HEK293 (cell line): ENCODE measurements around the gene KDSR.

Source experiments
- BCL11A ChIP-seq: fragments of 450-650 bp; formaldehyde crosslinking; IDR thresholded peaks from 2 replicates; pipeline ENCODE4 v1.5.1; 2016; ENCODE audit warnings: low read depth, missing biosample characterization, missing genetic modification characterization
- FEZF1 ChIP-seq: fragments of 450-650 bp; formaldehyde crosslinking; IDR thresholded peaks from 2 replicates; pipeline ENCODE4 v1.5.1; 2016; ENCODE audit warnings: missing biosample characterization, missing genetic modification characterization
- OSR2 ChIP-seq: fragments of 450-650 bp; formaldehyde crosslinking; IDR thresholded peaks from 2 replicates; pipeline ENCODE4 v1.5.1; 2016; ENCODE audit warnings: missing biosample characterization, missing genetic modification characterization
- ZBTB21 ChIP-seq: fragments of 450-650 bp; formaldehyde crosslinking; IDR thresholded peaks from 2 replicates; pipeline ENCODE4 v1.5.1; 2017; ENCODE audit warnings: missing biosample characterization, missing genetic modification characterization
- ZFP37 ChIP-seq: fragments of 450-650 bp; formaldehyde crosslinking; IDR thresholded peaks from 2 replicates; pipeline ENCODE4 v1.5.1; 2016; ENCODE audit warnings: missing biosample characterization, missing genetic modification characterization
- ZIC2 ChIP-seq: fragments of 450-650 bp; formaldehyde crosslinking; IDR thresholded peaks from 2 replicates; pipeline ENCODE4 v1.5.1; 2016; ENCODE audit warnings: missing biosample characterization, missing genetic modification characterization
- ZNF169 ChIP-seq: fragments of 450-650 bp; formaldehyde crosslinking; IDR thresholded peaks from 2 replicates; pipeline ENCODE4 v1.5.1; 2016; ENCODE audit warnings: missing biosample characterization, missing genetic modification characterization
- ZNF175 ChIP-seq: fragments of 450-650 bp; formaldehyde crosslinking; IDR thresholded peaks from 2 replicates; pipeline ENCODE4 v1.5.1; 2016; ENCODE audit warnings: missing biosample characterization, missing genetic modification characterization
- ZNF19 ChIP-seq: fragments of 450-650 bp; formaldehyde crosslinking; IDR thresholded peaks from 2 replicates; pipeline ENCODE4; 2016; ENCODE audit warnings: missing biosample characterization, missing genetic modification characterization, low read depth
- ZNF2 ChIP-seq: fragments of 450-650 bp; formaldehyde crosslinking; IDR thresholded peaks from 2 replicates; pipeline ENCODE4 v1.5.1; 2016; ENCODE audit warnings: missing biosample characterization, missing genetic modification characterization
- ZNF335 ChIP-seq: fragments of 450-650 bp; formaldehyde crosslinking; conservative IDR thresholded peaks from 2 replicates; pipeline ENCODE4 v1.5.1; 2016; ENCODE audit warnings: missing biosample characterization, missing genetic modification characterization
- ZNF433 ChIP-seq: fragments of 450-650 bp; formaldehyde crosslinking; IDR thresholded peaks from 2 replicates; pipeline ENCODE4 v1.5.1; 2016; ENCODE audit warnings: missing biosample characterization, missing genetic modification characterization, low read depth
- ZNF555 ChIP-seq: fragments of 450-650 bp; formaldehyde crosslinking; conservative IDR thresholded peaks from 2 replicates; pipeline ENCODE4 v1.5.1; 2017; ENCODE audit warnings: missing biosample characterization, mild to moderate bottlenecking, missing genetic modification characterization, inconsistent platforms
- ZNF76 ChIP-seq: fragments of 450-650 bp; formaldehyde crosslinking; IDR thresholded peaks from 2 replicates; pipeline ENCODE4; 2016; ENCODE audit warnings: low read depth, missing biosample characterization, missing genetic modification characterization, borderline replicate concordance
- TF ChIP-seq, protein P1 (sequence below): fragments of 450-650 bp; formaldehyde crosslinking; IDR thresholded peaks from 2 replicates; pipeline ENCODE4 v1.5.1; 2017; ENCODE audit warnings: missing biosample characterization, missing genetic modification characterization
- TF ChIP-seq, protein P2 (sequence below): fragments of 450-650 bp; formaldehyde crosslinking; IDR thresholded peaks from 2 replicates; pipeline ENCODE4 v1.5.1; 2016; ENCODE audit warnings: missing biosample characterization, missing genetic modification characterization
- TF ChIP-seq, protein P3 (sequence below): fragments of 450-650 bp; formaldehyde crosslinking; IDR thresholded peaks from 2 replicates; pipeline ENCODE4 v1.5.1; 2016; ENCODE audit warnings: missing biosample characterization, missing genetic modification characterization
- TF ChIP-seq, protein P4 (sequence below): fragments of 450-650 bp; formaldehyde crosslinking; IDR thresholded peaks from 2 replicates; pipeline ENCODE4 v1.5.1; 2016; ENCODE audit warnings: missing biosample characterization, missing genetic modification characterization
- TF ChIP-seq, protein P5 (sequence below): fragments of 450-650 bp; formaldehyde crosslinking; IDR thresholded peaks from 2 replicates; pipeline ENCODE4 v1.5.1; 2016; ENCODE audit warnings: missing biosample characterization, missing genetic modification characterization
- TF ChIP-seq, protein P6 (sequence below): fragments of 450-650 bp; formaldehyde crosslinking; IDR thresholded peaks from 2 replicates; pipeline ENCODE4 v1.5.1; 2017; ENCODE audit warnings: missing biosample characterization, missing genetic modification characterization
- TF ChIP-seq, protein P7 (sequence below): fragments of 450-650 bp; formaldehyde crosslinking; conservative IDR thresholded peaks from 2 replicates; pipeline ENCODE4 v1.5.1; 2016; ENCODE audit warnings: low read depth, missing biosample characterization, missing genetic modification characterization

KDSR gene

DNA sequence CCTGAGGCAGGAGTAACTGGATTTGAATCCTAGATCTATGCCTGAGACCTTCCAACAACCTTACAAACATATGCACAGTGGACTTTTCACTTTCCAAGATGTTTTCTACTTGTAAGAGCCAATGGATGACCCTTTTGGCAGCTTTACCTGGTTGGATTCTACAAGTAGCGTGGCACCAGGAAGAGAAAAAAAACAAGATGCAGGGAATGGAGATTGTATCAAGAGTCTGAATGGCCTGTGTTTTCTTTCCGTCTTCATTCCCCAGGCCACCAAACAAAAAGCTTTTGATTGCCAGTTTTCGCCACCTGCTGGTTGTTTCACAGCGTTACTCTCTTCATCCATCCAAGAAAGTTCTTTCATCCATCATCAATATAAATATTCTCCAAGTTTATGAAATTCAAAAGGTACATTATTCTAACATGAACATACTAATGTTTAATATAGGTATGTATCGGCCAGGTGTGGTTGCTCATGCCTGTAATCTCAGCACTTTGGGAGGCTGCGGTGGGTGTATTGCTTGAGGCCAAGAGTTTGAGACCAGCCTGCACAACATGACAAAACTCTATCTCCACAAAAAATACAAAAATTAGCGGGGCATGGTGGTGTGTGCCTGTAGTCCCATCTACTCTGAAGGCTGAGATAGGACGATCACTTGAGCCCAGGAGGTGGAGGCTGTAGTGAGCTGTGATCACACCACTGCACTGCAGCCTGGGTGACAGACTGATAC is 43.9 kb downstream of the KDSR start (continued):
- TF ChIP-seq, protein P1, sequence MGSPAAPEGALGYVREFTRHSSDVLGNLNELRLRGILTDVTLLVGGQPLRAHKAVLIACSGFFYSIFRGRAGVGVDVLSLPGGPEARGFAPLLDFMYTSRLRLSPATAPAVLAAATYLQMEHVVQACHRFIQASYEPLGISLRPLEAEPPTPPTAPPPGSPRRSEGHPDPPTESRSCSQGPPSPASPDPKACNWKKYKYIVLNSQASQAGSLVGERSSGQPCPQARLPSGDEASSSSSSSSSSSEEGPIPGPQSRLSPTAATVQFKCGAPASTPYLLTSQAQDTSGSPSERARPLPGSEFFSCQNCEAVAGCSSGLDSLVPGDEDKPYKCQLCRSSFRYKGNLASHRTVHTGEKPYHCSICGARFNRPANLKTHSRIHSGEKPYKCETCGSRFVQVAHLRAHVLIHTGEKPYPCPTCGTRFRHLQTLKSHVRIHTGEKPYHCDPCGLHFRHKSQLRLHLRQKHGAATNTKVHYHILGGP = no peak
- TF ChIP-seq OSR2 (tag by site-specific recombination) = no peak
- no peak for TF ChIP-seq ZNF433 (tag by site-specific recombination)
- TF ChIP-seq, protein P2, sequence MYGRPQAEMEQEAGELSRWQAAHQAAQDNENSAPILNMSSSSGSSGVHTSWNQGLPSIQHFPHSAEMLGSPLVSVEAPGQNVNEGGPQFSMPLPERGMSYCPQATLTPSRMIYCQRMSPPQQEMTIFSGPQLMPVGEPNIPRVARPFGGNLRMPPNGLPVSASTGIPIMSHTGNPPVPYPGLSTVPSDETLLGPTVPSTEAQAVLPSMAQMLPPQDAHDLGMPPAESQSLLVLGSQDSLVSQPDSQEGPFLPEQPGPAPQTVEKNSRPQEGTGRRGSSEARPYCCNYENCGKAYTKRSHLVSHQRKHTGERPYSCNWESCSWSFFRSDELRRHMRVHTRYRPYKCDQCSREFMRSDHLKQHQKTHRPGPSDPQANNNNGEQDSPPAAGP = no peak
- no peak for TF ChIP-seq ZNF2 (tag by site-specific recombination)
- TF ChIP-seq, protein P3, sequence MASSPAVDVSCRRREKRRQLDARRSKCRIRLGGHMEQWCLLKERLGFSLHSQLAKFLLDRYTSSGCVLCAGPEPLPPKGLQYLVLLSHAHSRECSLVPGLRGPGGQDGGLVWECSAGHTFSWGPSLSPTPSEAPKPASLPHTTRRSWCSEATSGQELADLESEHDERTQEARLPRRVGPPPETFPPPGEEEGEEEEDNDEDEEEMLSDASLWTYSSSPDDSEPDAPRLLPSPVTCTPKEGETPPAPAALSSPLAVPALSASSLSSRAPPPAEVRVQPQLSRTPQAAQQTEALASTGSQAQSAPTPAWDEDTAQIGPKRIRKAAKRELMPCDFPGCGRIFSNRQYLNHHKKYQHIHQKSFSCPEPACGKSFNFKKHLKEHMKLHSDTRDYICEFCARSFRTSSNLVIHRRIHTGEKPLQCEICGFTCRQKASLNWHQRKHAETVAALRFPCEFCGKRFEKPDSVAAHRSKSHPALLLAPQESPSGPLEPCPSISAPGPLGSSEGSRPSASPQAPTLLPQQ (tag by site-specific recombination) = 0 out of 2 replicates have a peak, but pooled peaks have one; percentile 28
- no peak for TF ChIP-seq FEZF1 (tag by site-specific recombination)
- TF ChIP-seq ZNF169 = no peak
- no peak for TF ChIP-seq ZNF76 (tag by site-specific recombination)
- TF ChIP-seq, protein P4, sequence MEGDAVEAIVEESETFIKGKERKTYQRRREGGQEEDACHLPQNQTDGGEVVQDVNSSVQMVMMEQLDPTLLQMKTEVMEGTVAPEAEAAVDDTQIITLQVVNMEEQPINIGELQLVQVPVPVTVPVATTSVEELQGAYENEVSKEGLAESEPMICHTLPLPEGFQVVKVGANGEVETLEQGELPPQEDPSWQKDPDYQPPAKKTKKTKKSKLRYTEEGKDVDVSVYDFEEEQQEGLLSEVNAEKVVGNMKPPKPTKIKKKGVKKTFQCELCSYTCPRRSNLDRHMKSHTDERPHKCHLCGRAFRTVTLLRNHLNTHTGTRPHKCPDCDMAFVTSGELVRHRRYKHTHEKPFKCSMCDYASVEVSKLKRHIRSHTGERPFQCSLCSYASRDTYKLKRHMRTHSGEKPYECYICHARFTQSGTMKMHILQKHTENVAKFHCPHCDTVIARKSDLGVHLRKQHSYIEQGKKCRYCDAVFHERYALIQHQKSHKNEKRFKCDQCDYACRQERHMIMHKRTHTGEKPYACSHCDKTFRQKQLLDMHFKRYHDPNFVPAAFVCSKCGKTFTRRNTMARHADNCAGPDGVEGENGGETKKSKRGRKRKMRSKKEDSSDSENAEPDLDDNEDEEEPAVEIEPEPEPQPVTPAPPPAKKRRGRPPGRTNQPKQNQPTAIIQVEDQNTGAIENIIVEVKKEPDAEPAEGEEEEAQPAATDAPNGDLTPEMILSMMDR (tag by site-specific recombination) = peak; percentile 47
- TF ChIP-seq ZNF335 (tag by site-specific recombination) = peak; percentile 54
- 0 out of 2 replicates have a peak, but pooled peaks have one; percentile 47 for TF ChIP-seq ZFP37 (tag by site-specific recombination)
- TF ChIP-seq, protein P5, sequence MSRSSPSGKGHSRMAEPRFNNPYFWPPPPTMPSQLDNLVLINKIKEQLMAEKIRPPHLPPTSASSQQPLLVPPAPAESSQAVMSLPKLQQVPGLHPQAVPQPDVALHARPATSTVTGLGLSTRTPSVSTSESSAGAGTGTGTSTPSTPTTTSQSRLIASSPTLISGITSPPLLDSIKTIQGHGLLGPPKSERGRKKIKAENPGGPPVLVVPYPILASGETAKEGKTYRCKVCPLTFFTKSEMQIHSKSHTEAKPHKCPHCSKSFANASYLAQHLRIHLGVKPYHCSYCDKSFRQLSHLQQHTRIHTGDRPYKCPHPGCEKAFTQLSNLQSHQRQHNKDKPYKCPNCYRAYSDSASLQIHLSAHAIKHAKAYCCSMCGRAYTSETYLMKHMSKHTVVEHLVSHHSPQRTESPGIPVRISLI (tag by site-specific recombination) = 0 out of 2 replicates have a peak, but pooled peaks have one; percentile 25
- TF ChIP-seq, protein P6, sequence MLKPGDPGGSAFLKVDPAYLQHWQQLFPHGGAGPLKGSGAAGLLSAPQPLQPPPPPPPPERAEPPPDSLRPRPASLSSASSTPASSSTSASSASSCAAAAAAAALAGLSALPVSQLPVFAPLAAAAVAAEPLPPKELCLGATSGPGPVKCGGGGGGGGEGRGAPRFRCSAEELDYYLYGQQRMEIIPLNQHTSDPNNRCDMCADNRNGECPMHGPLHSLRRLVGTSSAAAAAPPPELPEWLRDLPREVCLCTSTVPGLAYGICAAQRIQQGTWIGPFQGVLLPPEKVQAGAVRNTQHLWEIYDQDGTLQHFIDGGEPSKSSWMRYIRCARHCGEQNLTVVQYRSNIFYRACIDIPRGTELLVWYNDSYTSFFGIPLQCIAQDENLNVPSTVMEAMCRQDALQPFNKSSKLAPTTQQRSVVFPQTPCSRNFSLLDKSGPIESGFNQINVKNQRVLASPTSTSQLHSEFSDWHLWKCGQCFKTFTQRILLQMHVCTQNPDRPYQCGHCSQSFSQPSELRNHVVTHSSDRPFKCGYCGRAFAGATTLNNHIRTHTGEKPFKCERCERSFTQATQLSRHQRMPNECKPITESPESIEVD (tag by site-specific recombination) = no peak
- TF ChIP-seq ZNF555 (tag by site-specific recombination) = no peak
- TF ChIP-seq ZNF175 (tag by site-specific recombination) = no peak
- TF ChIP-seq ZBTB21 (tag by site-specific recombination) = no peak
- TF ChIP-seq, protein P7, sequence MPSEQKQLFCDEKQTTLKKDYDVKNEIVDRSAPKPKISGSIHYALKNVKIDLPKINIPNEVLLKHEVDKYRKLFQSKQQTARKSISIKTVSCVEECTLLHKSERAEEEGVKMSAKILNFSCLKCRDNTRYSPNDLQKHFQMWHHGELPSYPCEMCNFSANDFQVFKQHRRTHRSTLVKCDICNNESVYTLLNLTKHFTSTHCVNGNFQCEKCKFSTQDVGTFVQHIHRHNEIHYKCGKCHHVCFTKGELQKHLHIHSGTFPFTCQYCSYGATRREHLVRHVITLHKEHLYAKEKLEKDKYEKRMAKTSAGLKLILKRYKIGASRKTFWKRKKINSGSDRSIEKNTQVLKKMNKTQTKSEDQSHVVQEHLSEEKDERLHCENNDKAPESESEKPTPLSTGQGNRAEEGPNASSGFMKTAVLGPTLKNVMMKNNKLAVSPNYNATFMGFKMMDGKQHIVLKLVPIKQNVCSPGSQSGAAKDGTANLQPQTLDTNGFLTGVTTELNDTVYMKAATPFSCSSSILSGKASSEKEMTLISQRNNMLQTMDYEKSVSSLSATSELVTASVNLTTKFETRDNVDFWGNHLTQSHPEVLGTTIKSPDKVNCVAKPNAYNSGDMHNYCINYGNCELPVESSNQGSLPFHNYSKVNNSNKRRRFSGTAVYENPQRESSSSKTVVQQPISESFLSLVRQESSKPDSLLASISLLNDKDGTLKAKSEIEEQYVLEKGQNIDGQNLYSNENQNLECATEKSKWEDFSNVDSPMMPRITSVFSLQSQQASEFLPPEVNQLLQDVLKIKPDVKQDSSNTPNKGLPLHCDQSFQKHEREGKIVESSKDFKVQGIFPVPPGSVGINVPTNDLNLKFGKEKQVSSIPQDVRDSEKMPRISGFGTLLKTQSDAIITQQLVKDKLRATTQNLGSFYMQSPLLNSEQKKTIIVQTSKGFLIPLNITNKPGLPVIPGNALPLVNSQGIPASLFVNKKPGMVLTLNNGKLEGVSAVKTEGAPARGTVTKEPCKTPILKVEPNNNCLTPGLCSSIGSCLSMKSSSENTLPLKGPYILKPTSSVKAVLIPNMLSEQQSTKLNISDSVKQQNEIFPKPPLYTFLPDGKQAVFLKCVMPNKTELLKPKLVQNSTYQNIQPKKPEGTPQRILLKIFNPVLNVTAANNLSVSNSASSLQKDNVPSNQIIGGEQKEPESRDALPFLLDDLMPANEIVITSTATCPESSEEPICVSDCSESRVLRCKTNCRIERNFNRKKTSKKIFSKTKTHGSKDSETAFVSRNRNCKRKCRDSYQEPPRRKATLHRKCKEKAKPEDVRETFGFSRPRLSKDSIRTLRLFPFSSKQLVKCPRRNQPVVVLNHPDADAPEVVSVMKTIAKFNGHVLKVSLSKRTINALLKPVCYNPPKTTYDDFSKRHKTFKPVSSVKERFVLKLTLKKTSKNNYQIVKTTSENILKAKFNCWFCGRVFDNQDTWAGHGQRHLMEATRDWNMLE (tag by site-specific recombination) = no peak
- TF ChIP-seq ZIC2 (tag by site-specific recombination) = no peak
- no peak for TF ChIP-seq ZNF19 (tag by site-specific recombination)
- TF ChIP-seq BCL11A = no peak
